Epidermal melanocyte (primary cell): ENCODE results near the gene MTG2.

Source experiments
- DNase-seq: peaks from one replicate; pipeline ENCODE4 v3.0.0; 2011; ENCODE audit warnings: low spot score; ENCODE audit not compliant: insufficient read length

MTG2 gene, protein sequence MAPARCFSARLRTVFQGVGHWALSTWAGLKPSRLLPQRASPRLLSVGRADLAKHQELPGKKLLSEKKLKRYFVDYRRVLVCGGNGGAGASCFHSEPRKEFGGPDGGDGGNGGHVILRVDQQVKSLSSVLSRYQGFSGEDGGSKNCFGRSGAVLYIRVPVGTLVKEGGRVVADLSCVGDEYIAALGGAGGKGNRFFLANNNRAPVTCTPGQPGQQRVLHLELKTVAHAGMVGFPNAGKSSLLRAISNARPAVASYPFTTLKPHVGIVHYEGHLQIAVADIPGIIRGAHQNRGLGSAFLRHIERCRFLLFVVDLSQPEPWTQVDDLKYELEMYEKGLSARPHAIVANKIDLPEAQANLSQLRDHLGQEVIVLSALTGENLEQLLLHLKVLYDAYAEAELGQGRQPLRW

DNA sequence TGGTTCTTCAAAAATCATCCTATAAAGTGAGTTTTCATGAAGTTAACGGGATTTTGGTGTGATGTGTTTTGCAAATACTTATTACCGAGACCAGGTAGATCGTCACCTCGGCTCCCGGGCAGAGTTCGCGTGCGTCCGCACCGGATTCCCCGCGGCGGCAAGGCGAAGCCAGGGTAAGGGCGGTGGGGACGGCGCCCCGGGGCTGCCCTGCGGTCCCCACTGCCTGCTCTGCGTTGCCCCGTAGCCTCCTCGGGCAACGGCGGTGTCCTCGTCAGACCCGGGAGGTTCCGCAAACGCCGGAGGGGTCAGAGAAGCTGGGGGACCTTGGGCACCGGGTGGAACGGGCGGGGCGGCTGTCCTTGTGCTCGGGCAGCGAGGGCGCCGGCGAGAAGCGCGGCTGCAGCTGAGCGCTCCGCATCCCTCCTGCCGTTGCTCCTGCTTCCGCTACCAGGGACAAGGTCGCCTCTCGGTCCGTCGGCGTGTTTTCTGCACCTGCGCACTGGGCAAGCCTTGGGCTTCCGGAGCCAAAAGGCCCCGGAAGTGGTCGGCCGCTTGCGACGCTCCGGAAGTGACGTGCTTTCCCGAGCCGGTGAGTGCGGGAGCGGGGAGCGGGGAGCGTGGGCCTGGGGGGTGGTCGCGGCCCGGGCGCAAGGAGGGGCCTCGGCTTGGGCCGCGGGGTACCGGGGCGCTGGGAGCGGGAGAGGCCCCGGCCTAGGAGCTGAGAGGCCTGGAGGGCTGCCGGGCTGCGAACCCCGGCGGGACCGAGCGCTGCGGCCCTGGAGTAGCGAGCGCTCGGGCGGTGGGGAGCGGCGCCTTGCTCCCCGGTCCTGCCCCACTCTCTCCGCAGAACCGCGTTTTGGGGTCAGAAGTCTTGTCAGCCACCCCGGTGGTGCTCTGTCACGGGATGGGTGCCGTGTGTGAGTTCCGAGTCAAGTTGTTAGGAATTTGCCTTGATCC lies at the start of gene MTG2:
Gene MTG2, plus strand, starts transcription at position 560 of the 957 bp plus-strand sequence. CDS start 10,393 bp downstream, outside the sequence.
- peak; percentile 99 for DNase-seq

DNA sequence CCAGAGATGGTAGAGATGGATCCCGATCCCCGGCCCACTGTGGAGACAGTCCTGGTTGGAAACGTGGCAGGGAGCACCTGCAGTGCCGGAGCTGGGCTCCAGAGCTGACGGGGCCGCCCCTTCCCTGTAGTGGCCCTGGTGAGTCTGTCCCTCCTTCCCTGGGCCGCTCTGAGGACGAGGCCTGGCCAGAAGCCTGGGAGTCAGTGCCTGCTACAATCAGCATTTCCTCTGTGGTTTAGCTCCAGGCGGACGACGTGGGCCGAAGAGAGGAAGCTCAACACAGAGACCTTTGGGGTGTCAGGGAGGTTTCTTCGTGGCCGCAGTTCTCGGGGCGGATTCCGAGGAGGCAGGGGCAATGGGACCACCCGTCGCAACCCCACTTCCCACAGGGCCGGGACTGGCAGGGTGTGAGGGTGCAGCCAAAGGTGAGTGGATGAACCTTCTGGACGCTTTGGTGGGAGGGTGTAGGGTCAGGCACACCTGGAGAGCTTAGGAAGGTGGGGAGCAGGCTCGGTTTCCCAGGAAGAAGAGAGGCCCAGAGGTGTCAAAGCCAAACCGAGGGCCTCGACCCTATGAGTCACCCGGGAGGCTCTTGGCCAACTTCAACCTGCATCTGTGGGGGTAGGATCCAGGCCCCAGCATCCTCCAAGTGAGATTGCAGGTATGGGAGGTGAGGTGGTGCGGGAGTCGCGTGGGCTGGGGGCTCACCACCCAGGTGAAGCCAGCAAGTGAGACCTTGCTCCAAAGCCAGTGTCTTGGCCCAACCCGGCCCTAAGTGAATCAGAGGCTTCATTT lies 49.6 kb upstream of the MTG2 start:
- DNase-seq: no peak

DNA sequence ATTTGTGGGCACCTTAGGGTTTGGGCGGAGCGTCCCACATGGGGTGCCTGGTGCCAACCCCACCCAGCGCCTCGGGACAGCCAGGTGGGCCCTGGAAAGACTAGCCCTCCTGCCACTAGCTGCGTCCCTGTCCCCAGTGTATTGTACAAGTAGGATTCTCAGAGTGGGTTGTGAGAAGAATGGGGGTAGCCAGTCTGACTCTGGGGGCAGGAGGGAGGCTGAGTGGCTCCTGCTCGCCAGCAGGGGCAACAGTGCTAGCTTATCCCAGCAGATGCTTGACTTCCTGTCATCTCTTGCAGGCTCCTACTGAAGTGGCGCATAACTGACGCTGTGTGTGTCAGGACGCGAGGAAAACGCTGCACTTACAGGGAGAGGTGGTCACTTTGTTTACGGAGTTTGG lies 49.0 kb upstream of the MTG2 start:
- no peak for DNase-seq

DNA sequence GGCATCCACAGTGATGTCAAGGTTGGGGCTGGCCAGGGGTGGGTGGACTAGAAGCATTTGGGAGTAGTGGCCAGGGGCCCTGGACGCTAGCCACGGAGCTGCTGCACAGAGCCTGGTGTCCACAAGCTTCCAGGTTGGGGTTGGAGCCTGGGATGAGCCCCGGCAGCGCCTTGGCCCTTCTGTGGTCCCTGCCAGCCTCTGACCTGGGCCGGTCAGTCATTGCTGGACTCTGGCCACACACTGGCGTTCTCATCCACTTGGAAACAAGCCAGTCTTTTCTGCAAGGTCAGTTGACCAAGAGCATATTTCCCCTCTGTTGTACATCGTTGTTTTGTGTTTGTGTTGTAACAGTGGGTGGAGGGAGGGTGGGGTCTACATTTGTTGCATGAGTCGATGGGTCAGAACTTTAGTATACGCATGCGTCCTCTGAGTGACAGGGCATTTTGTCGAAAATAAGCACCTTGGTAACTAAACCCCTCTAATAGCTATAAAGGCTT lies 48.0 kb upstream of the MTG2 start:
- DNase-seq: no peak

DNA sequence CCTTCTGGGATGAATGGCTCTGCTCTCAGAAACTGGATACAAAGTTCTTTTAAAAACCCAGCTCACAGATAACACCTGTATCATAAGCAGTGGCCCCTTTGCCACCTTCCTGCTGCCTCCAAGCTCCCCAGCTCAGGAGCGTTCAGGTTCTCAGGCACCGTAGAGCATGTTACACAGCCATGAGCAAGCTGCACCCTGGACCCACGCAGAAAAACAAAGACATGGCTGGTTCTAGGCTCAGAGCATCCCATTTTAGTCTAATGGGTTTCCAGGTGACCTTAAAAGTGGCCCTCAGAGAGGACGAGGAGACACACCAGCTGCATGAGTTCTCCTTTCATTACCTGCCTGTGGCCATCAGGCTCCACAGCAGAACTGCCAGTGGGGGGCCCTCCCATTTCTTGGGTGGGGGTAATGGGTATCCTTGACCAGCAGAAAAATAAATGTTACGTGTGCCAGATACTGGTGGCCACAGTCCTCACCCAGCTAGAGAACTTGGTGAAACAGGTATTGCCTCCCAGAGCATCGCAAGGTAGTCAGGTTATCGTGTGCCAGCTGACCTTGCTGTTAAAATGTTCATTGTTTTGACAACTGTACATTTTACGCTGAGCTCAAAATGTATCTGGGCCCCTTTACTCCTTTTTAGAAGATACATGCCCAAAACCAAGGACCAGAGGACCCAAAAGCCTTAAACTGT lies 47.1 kb upstream of the MTG2 start:
- no peak for DNase-seq

DNA sequence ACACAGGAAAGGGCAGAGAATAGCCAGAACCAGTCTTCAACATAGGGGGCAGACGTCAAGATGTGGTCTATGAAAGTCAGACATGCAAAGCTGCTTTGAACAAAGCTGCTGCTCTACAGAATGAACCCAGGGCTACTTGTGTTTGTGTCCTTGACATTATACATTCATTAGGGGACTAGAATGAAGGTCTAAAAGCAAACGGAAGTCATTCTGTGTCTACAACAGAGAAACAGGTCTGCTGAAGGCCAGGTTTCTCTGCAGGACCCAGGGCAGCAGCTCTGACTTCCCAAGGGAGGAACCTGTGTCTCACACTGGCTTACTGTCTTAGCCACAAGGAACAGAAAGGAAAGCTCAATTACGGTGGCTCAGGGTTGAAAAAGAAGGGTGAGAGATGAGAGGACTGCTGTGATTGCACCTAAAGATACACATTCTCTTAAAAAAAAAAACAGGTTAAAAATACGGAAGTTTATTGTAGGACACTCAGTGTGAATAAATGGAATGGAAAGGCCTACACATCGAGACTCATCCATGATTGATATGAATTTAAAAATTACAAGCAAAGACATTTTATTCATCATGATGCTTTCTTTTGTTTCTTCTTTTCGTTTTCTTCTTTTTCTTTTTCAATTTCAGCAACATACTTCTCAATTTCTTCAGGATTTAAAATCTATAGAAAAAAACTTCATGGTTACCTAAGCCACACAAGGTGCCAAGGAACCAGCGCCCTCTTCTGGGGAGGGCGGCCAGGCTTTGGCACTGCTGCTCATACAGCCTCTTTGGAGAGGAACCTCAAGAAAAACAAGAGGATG lies 46.3 kb upstream of the MTG2 start:
- no peak for DNase-seq

DNA sequence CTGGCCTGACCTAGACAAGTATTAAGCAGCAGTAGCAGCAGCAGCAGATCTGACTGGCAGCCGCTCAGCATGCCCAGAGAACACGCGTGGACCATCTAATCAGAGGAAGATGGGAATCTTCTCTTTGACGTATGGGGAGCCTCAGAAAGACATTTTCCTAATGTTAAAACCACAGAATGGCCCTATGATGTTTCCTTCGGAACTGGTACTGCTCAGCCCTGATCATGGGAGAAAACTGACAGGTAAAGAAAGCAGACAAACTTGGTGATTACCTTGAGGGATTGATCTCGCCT lies 45.8 kb upstream of the MTG2 start:
- no peak for DNase-seq

DNA sequence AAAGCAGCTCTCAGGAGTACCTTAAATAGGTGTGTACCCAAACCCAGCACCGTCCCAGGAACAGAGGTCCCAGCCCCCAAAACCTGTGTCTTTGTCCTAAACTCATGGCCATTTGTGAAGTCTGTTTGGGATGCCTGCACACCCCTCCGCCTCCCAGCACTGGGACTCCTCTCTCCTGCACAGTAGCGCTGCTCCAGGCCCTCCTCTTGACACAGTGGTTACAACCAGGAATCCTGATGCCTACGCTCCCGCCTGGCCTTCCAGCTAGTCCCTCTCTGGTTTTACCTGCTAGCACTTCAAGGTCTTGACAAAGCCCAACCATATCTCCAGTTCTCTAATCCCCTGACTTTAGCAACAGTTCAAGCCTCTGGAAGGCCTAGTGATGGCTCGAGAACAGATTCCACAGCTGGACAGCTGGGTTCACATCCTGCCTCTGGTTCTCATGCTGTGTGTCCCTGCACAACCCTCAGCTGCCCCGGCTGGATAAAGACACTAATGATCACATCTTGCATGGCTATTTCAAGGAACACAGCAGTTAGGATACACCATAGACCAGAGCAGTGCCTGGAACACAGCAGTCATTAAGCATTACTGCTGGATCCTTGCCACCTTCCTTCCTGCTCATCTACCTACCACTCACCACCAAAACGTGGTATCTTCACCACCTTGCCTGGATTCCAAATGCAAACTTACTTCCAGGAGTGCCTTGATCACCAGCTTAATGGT lies 45.2 kb upstream of the MTG2 start:
- DNase-seq: no peak

DNA sequence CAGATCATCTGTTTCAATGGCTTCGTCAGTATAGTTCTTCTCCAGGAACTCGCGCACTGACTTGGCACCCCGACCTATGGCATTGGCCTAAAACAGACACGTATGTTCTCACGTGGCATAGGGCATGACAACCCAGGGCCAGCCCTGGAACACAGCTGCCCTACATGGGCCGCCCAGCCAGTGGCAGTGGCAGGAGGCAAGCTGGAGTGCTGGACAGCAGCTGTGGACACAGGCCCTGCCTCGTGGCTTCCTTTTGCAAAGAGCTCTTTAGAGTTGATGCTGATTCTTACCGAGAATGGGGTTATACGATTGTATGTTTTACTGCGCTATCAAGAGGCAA lies 44.7 kb upstream of the MTG2 start:
- DNase-seq: no peak

DNA sequence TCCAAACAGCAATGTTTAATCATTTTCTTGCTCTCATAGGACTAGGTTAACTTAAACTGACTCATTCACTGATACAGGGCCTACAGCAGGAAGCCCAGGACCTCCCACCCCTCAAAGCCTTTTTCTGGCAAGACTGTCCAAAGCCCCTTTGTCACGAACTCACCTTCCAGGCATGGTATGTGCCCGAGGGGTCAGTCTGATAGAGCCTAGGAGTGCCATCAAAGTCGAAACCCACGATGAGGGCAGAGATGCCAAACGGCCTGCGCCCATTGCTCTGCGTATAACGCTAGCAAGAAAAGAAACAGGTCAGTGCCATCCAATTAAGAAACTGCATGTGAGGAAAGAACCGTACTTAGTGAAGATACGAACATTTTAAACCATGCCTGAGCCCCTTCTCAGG lies 43.9 kb upstream of the MTG2 start:
- no peak for DNase-seq

DNA sequence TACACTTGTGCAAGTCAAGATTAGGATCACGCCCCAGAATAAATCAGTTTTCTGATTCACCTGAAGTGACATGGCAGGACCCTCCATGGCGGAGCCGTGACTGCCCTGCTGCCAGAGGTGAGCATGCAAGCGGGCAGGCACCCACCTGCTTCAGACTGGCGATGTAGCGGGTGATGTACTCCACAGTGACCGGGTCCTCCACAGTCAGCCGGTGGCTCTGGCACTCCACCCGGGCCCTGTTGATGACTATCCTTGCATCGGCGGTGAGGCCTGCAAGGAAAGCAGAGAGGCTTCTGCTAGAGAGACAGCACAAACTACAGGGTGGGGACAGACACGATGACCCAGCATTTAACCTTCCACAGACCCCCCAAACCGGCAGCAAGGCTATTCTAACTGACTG lies 43.2 kb upstream of the MTG2 start:
- no peak for DNase-seq

DNA sequence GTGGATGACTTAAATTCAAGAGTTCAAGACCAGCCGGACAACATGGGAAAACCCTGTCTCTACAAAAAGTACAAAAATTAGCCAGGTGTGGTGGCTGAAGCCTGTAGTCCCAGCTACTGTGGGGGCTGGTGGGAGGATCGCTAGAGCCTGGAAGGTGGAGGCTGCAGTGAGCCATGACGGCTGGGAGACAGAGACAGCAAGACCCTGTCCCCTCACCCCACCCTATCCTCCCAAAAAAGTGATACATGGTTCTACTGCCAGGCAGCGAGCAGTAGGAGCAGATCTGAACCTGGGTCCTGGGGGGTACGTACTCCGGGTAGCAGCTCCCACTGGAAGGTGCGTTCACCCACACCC lies 41.8 kb upstream of the MTG2 start:
- DNase-seq: no peak

DNA sequence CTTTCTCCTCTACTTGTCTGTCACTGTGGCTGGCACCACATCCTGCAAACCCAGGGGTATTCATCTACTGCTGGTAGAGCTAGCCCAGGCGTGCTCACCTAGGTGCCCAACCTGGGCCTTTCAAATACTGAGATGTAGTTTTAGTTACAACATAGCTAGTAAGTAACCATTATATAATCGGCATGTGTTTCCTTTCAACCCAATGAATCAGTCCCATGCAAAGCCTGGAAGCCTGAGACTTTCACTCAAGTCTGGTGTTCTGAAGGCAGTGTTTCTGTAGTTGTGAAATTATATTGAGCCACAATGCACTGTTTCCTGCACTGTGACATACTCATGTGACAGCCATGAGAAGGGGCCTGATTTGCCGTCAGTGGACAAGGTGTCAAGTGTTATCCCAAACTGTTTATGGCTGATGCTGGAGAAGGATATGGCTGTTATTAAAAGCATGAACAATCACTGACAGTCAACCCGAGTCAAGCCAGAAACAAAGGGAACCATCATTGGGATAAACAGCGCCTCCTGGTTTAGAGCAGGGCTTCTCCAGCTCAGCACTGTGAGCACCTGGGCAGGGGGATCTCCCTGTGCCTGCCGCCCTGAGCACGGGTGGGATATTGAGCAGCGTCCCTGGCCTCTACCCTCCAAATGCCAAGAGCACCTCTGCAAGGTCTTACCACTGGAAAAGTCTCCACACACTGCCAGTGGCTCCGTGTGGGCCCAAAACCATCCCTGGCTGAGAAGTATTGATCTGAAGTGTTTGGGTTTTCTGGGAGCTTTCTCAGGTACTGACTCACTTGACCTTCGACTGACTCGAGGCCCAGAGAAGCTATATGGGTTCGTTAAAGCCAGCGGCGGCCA lies 41.2 kb upstream of the MTG2 start:
- no peak for DNase-seq

DNA sequence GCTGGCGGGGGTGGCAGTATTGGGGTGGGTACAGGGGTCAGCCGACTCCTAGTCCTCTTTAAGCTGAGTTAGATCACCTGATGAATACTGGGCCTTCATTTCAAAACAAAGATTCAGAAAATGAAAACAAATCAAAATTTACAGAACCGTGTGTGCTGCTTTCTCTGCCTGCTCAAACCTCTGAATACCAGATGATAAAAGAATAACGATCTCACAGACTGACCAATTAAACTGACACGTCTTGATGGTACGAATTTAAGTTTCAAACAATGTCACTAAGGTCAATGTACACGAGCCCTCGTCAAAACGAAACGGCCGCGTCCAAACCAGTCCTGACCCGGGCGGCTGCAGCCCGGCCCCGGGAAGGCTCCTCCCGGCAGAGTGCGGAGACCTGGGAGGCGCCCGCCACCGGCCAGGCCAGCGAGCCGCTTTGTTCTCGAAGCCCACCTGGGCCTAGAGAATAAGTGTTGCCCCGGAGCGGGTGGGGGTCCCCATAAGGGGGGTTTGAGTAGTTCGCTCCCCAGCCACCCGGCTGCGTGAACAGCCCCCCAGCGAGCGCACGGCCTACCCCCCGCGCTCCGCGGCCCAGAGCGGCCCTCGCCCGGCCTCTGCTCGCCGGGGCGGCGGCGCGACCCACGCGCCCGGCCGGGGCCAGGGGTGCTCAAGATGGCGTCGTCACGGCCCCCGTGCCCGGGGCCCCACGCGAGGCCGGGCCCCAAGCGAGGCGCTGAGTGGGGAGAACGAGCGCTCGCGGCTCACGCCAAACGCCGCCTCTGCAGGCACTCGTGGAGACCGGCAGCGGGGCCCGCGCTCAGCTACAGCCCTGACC lies 40.4 kb upstream of the MTG2 start:
- DNase-seq: no peak

DNA sequence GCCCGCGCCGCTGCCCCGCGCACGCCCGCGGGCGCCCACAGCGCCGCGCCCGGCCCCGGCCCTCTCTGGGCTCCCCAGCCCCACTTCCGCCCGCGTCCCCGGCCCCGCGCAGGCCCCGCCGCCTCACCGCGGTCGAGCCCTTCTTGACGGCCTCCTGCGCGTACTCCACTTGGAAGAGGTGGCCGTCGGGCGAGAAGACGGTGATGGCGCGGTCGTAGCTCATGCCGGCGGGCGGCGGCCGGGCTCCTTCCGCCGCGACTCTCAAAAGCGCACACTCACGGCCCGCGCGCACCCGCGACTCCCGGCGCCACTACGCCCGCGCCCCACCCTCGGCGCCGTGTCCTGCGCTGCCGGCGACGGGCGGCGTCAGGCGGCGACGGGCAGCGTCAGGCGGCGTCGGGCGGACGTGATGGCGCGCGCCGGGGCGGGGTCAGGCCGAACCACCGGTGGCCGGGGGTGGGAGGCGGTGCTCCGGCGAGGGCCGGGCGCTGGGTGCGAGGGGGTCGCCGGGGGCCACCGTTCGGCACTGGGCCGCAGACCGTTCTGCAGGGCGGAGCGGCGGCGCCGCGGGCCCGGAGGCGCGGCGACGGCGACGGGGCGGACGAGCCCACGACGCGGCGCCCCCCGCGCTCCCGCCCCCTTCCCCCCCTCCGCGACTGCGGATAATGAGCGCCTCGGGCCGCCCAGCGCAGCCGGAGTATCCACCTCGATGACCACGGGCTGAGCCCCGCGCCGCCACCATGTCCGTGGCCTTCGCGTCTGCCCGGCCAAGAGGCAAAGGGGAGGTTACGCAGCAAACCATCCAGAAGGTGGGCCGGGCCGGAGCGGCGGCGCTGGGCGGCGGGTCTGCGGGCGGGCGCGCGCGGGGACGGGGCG lies 39.5 kb upstream of the MTG2 start, which contains the start of the genes PSMA7 and SS18L1:
Gene PSMA7, minus strand, starts transcription at position 314 of the 876 bp plus-strand sequence. Its CDS starts 91 bp downstream, at position 223.
Gene SS18L1, plus strand, starts transcription at position 689 of the 876 bp plus-strand sequence. Its CDS starts 52 bp downstream, at position 741.
- DNase-seq: peak; percentile 90

DNA sequence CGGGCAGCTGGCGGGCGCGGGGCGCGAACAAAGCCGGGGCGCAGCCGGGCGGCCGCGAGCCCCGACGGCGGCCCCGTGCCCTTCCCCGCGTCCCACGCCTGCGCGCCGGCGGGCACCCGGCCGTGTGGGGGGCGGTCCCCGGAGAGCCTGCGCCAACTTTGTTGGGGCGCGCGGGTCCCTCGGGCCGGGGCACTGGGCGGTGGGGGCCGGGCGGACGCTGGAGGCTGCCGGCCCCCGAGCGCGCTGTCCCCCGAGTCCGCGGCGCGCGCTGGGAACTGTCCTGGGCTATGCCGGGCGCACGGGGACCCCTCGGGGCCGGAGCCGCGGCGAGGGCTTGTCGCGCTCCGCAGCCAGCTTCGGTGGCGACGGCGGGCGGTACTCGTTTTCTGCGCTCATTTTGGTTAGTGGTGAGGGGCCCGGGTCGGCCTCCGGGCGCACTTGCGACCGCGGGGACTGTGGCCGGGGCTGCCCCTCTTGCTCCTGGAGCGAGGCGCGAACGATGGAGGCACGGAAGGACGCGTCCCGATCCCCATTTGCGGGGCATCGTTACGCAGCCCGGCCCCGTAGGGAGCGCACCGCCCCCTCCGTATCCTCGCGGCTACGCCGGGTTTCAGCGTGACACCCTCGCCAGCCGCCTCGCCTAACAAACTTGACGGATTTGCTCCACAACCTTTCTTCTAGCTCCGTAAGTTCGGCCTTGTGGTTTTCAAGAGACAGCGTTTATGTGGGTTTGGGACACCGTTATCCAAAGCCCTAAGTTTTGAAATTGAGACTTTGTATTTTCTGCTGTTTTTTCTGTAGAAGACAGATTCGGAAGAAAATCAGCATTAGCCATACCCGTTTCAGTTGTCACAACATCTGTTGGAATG lies 38.6 kb upstream of the MTG2 start:
- DNase-seq: peak; percentile 85
